HG03108 (cell line): ENCODE results near the gene ERGIC1.

Experiments
- ATAC-seq: cut with Tn5 transposase; IDR thresholded peaks from one replicate; pipeline ENCODE4 v1.9.1; 2021; ENCODE audit warnings: moderate library complexity; ENCODE audit not compliant: unreplicated experiment

The ERGIC1 gene

DNA sequence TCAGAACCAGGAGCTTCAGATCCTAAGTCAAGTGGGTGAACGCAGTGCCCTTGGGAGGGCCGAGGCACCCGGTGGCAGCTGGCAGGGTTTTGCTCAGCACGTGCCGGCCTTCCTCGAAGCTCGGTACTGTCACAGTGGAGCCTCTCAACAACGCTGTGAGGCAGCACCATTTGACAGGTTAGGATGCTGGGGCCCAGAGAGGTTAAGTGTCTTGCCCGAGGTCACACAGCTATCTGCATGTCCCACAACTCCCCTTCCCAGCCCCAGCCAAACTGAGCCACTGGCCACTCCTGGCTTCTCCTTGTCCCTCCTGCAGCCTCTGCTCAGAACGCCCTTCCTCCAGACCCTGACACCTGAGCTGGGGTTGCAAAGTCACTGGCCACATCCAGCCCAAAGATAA, 81.5 kb downstream of the ERGIC1 start:
- no peak for ATAC-seq

DNA sequence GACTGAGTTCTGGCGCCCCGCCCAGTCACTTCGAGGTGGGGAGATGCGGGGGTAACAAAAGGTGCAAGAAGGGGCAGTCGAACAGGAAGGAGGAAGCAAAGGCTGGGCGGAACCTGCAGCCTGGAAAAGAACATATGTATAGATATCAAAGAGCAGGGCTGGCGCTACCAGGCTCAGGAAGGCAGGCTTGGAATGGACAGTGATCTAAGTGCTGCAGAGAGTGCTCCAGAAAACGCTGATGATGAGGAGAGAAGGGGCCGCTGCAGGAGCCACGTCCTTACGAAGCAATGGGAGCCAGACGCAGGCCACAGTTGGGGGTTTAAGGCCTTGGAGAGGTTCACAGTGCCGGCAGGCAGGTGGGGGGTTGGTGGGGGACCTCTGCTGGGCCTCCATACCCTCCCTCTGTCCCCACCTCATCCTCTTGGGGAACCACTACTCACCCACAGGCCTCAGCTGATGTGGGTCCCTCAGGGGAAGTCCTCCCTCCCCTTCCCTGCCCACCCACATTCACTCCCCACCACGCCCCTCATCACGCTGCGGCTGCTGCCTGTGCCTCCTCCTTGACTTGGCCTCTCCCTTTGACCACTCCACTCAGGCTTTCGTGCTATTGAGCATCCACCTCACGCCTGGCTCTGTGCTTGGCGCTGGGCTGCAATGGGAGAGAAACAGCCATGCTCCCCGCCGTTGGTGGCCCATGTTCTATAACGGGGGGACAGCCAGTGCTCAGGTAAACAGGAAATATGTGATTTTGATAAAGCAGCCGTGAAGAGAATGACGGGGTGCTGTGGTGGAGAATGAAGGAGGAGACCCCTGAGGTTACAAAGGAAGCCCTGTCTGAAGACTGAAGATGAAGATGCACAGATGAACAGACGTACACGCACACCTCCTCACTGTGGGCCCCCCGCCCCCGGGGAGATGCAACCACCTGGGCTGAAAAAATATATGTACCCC, 84.6 kb downstream of the ERGIC1 start:
- no peak for ATAC-seq

DNA sequence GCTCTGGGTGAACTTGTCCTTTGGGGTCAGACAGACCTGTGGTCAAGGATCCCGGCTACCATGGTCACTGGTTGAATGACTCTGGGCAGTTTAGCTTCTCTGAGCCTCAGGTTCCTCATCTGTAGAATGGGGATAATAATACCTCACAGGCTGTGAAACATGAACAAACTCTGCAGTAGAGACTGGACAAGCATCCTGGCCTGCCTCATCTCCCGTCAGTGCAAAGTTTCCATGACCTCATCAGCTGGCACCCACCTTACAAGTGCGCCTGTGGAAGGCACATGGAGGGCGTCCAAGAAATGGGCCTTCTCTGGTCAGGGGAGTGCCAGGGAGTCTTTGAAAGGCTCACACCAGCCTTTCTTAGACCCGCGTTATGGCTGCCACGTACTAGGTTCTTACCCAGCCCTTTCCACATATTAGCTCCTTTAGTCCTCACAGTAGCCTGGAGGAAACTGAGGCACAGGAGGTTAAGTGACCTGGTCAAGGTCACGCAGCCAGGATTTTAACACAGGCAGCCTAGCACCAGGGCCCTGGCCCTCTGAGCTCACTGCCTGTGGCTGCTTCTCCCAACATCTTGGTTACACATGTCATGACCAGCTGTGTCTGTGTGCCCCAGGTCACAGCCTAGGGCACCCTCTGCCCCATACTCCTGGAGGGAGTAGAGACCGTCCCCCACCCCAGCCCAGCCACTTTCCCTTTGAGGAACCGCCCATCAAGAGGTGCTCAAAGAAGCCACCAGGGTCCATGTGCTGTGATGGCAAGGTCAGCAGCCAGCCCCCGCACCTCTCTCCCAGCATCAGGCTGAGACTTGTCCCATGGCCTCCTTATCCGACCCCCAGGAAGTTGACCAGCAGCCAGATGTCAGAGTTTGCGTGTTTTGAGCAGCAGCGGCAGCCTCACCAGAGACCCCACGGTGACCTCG, 85.7 kb downstream of the ERGIC1 start:
- ATAC-seq, result no peak

DNA sequence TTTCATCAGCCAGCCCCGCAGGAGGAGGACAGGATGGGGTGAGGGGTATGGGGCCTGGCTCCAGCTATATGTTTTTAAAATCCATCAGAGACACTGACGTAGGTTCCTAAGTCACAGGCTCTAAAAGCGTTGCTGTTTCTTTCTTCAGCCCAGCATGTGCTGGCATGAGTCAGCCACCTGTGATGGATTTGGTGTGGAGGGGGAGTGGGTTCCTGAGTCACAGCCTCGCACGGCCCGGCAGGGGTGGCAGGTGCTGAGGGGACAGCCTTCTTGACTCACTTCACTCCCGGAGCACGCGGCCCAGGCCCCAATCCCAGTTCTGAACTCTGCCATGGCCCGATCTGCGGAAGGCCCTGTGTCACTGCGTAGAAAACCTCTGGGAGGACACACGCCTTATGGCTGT, 86.4 kb downstream of the ERGIC1 start:
- no peak for ATAC-seq

DNA sequence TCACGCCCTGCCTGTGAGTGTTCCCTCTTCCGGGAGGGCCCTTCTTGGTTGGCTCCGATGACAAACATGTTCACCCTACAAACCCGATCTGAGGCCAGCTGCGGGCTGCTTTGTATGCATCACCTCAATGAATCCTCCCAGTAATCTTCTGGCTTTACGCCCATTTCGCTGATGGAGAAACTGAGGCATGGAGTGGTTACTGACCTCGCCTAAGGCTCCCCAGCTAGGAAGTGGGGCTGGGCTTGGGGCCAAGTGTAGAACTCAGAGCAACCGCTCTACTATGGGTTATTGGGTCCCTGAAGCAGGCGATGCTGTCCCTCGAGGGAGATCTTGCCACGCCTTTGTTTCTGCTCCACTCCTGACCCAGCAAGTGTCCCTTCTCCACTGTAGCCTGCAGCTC, 86.9 kb downstream of the ERGIC1 start:
- ATAC-seq, result no peak

DNA sequence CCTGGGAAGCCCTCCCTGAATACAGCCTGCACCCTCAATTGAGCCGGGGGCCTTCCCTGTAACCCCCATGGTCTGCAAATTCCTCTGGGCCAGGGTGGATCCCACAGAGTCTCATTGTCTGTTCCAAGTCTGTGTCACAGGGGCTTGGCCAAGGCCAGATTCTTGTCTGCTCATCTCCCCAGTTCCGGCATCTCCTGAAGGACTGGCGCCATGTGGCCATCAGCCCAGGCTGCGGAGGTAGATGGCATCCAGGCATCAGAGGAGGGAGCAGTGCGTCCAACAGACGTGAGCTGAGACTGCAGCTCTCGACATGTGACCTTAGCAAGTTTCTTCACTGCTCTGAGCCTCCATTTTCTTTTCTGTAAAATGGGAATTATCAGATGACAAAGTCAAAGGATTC, 87.9 kb downstream of the ERGIC1 start:
- no peak for ATAC-seq

DNA sequence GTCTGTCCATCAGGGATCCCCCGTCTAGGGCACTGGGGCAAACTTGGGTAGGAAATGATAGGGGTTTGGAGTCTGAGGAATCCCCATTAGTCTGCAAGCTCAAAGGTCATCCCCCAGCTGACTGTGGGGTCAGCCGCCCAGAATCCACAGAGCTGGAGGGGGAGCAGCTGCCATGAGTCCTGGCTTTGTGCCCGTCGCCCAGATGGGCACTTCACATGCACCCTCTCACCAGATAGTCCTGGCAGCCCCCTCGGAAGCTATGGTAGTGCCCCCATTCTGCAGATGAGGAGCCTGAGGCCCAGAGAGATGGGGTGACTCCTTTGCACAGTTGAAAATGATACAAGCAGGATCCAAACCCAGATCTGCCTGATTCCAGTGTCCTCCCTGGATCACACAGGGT, 89.5 kb downstream of the ERGIC1 start:
- no peak for ATAC-seq

DNA sequence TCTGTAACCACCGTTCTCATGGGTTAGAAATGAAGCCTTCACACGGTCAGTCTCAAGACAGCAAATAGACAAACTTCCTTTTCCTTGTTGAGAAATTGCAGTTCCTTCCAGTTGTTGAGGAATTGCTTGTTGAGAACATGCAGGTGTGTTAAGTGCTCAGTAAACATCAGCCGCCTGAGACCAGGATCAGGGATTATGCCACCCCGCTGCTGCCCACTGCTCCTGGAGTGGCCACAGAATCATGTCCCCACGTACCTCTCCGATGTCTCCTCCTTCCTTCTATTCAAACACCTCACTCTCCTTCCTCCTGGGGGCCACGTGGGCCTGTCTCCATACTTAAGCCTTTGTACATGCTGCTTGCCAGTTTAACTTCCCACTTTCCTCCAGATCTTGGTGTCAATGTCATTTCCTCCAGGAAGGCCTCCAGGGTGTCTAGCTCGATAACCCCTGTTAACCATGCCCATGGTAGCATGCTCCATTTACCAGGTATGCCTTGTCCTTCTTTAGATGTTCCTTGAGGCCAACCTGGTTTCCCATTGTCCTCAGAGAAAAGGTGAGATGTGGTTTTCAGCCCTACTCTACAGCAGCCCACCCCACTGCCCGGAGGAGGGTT, 91.4 kb downstream of the ERGIC1 start:
- no peak for ATAC-seq

DNA sequence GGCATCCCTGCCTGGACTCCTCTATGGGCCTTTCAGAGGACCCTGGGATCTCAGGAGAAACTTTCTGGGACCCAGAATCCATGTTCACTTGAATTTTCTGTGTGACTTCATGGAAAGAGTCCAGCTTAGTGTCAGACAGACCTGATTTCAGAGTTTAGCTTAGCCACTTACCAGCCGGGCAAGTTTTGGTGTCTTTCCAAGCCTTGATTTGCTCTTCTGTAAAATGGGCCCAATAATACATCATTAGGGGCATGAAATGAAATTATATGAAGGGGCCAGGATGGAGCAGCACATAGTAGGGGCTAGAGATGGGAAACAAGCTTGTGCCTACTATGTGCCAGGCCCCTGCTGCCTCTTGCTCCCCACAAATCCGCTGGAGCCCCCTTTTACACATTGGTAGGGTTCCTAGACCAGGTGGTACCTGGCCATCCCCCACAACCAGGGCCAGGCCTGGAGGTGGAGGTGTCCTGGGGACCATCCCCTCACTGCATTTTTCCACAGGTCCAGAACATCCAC, 92.0 kb downstream of the ERGIC1 start:
- no peak for ATAC-seq

DNA sequence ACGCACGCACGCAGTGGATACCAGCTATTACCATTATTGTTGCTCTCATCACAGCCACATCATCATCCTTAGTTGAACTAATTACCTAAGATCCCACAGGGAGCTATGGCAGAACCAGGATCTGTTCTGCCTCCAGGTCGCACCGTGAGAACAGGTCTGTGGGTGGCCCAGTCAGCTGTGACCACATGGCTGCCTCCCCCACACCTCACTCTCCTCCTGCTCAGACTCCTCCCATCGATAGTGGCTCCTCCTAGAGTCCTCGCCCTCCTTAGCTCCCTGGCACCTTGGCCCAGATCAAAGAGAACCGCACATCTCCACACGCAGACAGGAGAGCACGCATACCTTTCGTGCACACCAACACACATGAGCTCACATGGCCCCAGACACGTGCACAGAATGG, 92.7 kb downstream of the ERGIC1 start:
- no peak for ATAC-seq

DNA sequence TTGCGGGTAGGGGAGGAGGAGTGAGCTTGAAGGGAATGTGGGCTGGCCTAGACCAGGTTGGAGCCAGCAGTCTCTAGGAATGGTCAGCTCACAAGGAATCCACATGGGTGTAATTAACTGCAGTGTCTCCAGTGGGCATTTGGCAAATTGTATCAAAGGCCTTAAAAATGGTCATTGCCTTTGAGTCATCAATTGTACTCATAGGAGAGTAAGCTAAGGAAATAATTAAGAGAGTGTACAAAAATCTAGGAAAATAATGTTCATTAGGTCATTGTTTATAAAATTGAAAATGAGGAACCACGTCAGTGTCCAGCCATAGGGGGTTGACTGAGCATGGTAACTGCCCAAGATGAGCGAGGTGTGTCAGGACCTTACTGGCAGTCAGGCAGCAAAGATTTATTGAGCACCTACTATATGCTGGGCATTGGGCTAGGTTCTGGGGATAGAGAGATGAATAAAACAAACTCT, 95.4 kb downstream of the ERGIC1 start:
- ATAC-seq, result no peak

DNA sequence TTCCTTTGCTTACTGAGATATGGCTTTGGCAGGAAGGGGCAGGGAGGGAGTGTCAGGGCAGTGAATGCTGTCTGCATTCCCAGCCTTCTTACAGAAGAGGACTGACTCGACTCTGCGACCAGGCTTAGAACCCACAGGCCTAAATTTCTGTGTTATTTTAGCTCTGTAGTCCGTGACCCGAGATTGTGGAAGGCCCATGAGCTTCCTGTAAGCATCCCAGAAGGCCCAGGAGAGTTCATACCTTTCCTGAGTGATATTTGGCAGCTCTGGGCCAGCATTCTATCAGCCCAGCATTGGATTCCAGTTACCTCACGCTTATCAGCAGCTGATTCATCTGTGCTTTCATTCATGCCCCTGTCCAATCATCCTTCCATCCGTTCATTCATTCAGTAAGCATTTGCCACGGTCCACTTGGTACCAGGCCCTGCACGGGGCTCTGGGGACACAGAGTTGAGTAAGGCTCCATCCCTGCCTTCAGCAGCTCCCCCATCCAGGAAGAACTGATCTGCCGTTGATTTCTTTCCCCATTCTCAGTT, 97.0 kb downstream of the ERGIC1 start:
- ATAC-seq, result no peak

DNA sequence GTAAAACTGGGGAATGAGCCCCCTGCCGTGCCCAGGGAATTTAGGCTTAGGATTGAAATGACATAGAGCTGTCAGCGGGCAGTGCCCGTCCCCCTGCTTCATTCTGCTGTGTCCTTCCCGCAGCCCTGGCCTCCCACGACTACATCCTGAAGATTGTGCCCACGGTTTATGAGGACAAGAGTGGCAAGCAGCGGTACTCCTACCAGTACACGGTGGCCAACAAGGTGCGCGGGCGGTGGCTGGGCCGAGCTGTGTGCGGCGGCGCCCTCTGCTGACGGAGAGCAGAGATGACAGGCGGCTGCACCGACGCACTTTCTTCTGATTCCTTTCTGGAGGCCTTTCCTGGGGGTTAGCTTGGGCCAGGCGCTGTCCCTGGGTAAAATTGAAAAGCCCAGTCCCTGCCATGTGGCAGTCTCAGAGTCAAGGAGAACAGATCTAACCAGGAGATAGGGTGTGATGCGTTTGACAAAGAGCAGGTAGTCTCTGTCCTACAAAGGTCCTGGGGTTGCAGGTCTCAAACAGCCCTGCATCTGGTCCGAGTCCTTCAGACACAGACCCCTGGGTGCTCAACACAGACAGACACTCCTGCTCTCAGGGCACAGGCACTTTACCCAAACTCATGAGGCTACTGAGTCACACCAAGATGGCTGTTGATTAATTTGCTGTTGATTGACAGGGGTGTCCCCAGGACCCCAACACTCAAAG, 98.4 kb downstream of the ERGIC1 start:
- ATAC-seq, result peak; percentile 65

DNA sequence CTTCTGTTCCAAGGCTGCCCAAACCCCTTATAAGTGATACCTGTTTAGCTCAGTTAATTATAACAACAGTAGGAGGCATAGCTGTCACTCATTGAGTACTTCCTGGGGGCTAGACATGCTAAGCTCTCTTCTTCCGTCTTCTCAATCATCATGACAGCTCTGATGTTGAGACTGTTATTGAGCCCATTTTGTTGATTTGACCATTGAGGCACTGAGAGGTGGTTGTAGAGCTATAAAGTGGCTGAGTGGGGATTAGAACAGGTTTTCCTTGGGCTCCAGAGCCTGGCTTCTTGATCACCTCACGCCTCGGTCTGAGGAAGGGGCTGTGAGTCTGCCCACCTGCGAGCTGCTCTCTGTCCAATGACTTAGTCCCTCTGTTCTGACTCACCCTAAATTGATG, 99.2 kb downstream of the ERGIC1 start:
- ATAC-seq, result no peak

DNA sequence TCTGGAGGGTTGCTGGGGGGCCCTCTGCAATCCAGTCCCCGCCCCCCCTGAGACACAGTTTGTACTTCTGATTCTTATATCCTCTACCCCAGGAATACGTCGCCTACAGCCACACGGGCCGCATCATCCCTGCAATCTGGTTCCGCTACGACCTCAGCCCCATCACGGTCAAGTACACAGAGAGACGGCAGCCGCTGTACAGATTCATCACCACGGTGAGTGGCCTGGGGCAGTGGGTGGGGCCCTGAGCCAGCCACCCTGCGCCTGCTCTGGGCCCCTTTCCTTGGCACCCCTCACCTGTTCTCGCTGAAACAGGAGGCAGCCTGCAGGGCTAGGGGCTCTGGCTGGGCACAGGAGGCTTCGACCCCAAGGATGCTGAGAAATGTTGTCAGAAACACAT, 101.0 kb downstream of the ERGIC1 start:
- ATAC-seq, result no peak

DNA sequence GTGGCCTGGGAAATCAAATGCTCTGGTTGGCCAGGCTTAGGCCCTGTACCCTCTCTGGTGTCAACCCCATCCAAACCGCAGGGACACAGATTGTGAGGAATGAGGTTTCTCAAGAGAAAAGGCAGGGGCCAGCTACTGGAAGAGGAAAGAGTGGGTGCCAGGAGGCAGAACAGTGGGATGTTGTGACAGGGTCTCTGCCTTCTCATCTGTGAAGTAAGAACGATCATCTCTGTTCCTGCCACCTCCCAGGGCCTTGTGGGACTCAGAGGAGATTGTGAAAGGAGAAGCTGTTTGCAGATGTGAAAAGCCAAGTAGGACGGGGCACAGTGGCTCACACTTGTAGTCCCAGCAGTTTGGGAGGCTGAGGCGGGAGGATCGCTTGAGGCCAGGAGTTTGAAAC, 102.3 kb downstream of the ERGIC1 start:
- ATAC-seq, result no peak

DNA sequence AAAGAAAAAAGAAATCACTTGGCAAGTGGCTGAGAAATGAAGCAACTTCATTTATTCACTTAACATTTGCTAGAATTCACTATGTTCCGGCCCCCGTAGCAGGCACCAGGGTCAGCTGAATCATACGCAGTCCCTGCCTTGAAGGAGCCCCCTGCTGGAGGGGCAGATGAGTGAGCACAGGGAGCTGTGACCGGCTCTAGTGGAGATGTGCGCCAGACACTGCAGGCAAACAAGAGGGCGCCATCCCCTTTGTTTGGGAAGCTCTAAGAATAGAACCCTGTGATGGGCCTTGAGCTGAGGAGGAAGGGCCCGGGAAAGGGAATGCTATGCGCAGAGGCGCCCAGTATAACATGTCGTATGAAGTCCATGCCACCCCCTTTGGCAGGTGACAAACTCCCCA, 105.0 kb downstream of the ERGIC1 start:
- ATAC-seq, result no peak

DNA sequence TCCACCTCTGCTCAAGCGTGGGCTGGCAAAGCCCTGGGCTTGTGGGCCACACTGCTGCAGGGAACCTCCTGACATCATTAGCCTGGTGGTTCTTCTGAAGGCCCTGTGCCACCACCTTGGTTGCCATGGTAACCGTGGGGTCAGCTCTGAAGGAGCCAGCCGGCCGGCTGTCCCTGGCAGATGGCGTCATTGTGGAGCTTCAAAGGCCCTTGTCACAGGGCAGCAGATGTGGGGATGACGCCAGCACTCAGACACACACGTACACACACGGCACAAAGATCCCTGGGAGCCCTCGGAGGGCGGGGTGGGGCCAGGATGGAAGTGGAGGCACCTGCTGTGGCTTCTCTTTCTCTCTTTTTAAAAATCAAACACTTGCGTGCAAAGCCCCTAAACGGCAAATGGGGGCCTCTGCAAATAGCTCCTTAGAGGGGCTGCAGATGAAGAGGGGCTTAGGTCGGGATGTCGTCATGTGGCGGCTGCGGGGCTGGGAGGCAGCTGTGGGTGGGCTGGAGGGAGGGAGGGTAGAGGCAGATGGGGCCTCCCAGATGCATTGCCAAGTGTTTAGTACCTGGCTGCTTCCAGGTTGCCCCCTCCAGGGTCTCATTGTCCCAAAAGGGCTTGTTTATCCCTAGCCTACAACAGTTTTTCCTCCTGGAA, 105.7 kb downstream of the ERGIC1 start:
- ATAC-seq, result no peak

DNA sequence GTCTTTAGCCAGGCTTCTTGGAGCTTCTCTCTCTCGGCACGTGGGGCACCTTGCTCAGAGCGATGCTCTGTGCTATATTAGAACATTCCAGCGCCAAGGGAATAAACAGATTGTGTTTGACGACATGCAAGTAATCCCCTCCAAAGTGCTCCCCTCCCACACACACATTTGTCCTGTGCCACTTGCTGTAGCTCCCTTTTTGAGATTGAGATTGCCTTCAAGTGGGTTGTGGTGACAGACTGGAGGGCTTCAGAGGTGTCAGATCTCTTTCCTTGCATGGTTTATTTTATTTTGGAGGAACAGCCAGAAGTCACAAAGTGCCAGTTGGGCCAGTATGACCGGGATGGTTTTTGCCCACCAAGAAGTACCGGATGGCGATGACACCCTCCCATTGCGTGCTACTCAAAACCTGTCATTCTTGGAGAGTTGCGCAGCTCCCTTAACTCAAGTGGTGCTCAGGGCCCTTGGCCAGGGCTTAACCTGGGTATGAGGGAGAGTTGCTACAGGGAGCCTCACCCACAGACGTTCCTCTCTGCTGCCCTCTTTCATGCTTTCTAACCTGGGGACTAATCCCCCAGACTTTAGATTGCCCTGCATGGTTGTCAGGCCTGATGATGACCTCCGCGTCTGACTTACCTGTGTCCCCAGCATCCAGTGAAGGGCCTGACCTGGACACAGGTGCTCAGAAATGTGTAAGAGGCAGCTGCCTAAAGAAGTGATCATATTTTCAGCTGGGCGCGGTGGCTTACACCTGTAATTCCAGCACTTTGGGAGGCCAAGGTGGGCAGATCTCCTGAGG, 106.4 kb downstream of the ERGIC1 start:
- no peak for ATAC-seq
